SK-N-SH treated with all-trans-retinoic acid at 6 μM for 48 hours (cell line): ENCODE data around the gene PAPSS1.

Experiments used
- ESRRG ChIP-seq: fragments of 250-450 bp; sonication (Bioruptor Pico); IDR thresholded peaks from 2 replicates; pipeline ENCODE4 v1.6.1; 2021; ENCODE audit warnings: mild to moderate bottlenecking
- TOX ChIP-seq: fragments of 250-450 bp; sonication (Bioruptor Pico); IDR thresholded peaks from 2 replicates; pipeline ENCODE4 v1.8.0; 2021; ENCODE audit warnings: mild to moderate bottlenecking, moderate library complexity, borderline replicate concordance
- ZC3H10 ChIP-seq: fragments of 250-450 bp; sonication (Bioruptor Pico); IDR thresholded peaks from 2 replicates; pipeline ENCODE4 v1.5.1; 2021; ENCODE audit warnings: mild to moderate bottlenecking, moderate library complexity
- ZFP30 ChIP-seq: fragments of 450-650 bp; formaldehyde crosslinking; IDR thresholded peaks from 2 replicates; pipeline ENCODE4 v1.5.0; 2022; ENCODE audit warnings: mild to moderate bottlenecking, moderate library complexity
- ZNF70 ChIP-seq: fragments of 450-650 bp; formaldehyde crosslinking; IDR thresholded peaks from 2 replicates; pipeline ENCODE4 v1.5.0; 2020; ENCODE audit warnings: mild to moderate bottlenecking, moderate library complexity
- TF ChIP-seq, protein P1 (sequence below): fragments of 250-450 bp; sonication (Bioruptor Pico); IDR thresholded peaks from 2 replicates; pipeline ENCODE4 v1.8.0; 2020; ENCODE audit warnings: mild to moderate bottlenecking, moderate library complexity, borderline replicate concordance
- TF ChIP-seq, protein P2 (sequence below): fragments of 250-450 bp; sonication (Bioruptor Pico); IDR thresholded peaks from 2 replicates; pipeline ENCODE4 v1.8.0; 2021; ENCODE audit warnings: low read depth, mild to moderate bottlenecking, moderate library complexity, borderline replicate concordance
- TF ChIP-seq, protein P3 (sequence below): fragments of 250-450 bp; sonication (Bioruptor Pico); IDR thresholded peaks from 2 replicates; pipeline ENCODE4 v1.5.0; 2020; ENCODE audit warnings: mild to moderate bottlenecking, moderate library complexity

DNA sequence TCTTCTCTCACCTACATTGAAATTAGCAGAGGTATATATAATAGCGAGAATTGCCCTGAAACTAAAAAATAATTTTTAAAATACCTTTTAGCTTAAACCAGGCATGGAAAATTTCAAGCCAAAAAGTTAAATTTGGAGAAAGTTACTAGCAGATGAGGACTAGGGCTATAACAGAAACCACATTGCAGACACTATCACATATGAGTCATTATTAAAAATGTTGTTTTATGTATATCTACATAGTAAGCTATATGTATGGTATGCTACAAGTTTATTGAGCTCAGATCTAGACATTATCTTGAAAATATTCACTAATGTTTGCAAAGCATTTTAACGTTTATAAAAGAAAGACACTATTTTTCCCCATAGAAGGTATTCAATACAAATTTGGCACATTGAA, 147.8 kb downstream of the PAPSS1 start:
- no peak for TF ChIP-seq ZC3H10
- TF ChIP-seq, protein P1, sequence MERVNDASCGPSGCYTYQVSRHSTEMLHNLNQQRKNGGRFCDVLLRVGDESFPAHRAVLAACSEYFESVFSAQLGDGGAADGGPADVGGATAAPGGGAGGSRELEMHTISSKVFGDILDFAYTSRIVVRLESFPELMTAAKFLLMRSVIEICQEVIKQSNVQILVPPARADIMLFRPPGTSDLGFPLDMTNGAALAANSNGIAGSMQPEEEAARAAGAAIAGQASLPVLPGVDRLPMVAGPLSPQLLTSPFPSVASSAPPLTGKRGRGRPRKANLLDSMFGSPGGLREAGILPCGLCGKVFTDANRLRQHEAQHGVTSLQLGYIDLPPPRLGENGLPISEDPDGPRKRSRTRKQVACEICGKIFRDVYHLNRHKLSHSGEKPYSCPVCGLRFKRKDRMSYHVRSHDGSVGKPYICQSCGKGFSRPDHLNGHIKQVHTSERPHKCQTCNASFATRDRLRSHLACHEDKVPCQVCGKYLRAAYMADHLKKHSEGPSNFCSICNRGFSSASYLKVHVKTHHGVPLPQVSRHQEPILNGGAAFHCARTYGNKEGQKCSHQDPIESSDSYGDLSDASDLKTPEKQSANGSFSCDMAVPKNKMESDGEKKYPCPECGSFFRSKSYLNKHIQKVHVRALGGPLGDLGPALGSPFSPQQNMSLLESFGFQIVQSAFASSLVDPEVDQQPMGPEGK (CRISPR knock-in tag) = no peak
- no peak for TF ChIP-seq ZNF70 (CRISPR knock-in tag)
- TF ChIP-seq, protein P2, sequence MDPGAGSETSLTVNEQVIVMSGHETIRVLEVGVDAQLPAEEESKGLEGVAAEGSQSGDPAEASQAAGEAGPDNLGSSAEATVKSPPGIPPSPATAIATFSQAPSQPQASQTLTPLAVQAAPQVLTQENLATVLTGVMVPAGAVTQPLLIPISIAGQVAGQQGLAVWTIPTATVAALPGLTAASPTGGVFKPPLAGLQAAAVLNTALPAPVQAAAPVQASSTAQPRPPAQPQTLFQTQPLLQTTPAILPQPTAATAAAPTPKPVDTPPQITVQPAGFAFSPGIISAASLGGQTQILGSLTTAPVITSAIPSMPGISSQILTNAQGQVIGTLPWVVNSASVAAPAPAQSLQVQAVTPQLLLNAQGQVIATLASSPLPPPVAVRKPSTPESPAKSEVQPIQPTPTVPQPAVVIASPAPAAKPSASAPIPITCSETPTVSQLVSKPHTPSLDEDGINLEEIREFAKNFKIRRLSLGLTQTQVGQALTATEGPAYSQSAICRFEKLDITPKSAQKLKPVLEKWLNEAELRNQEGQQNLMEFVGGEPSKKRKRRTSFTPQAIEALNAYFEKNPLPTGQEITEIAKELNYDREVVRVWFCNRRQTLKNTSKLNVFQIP = no peak
- TF ChIP-seq, protein P3, sequence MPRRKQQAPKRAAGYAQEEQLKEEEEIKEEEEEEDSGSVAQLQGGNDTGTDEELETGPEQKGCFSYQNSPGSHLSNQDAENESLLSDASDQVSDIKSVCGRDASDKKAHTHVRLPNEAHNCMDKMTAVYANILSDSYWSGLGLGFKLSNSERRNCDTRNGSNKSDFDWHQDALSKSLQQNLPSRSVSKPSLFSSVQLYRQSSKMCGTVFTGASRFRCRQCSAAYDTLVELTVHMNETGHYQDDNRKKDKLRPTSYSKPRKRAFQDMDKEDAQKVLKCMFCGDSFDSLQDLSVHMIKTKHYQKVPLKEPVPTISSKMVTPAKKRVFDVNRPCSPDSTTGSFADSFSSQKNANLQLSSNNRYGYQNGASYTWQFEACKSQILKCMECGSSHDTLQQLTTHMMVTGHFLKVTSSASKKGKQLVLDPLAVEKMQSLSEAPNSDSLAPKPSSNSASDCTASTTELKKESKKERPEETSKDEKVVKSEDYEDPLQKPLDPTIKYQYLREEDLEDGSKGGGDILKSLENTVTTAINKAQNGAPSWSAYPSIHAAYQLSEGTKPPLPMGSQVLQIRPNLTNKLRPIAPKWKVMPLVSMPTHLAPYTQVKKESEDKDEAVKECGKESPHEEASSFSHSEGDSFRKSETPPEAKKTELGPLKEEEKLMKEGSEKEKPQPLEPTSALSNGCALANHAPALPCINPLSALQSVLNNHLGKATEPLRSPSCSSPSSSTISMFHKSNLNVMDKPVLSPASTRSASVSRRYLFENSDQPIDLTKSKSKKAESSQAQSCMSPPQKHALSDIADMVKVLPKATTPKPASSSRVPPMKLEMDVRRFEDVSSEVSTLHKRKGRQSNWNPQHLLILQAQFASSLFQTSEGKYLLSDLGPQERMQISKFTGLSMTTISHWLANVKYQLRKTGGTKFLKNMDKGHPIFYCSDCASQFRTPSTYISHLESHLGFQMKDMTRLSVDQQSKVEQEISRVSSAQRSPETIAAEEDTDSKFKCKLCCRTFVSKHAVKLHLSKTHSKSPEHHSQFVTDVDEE (CRISPR knock-in tag) = no peak
- TF ChIP-seq ESRRG (CRISPR knock-in tag) = no peak
- no peak for TF ChIP-seq TOX (CRISPR knock-in tag)
- no peak for TF ChIP-seq ZFP30 (CRISPR knock-in tag)
